ENCODE measurements around the gene MDH2.
"Not testable (repeated sequence)": the region's sequence is repeated elsewhere in the genome, so short reads cannot be mapped to it uniquely, and the experiment has no call there.

Gene MDH2

GRCh38 chr7:76108540-76109233 is 60.8 kb downstream of the MDH2 start:
- DNase-seq (ENCODE audit: low read depth in 2 of 2), result no peak

- DNase-seq (ENCODE audit: low read depth in 2 of 2), result not testable (repeated sequence)
These were observed 65.2 kb downstream of the MDH2 start for GRCh38 chr7:76113042-76113630.

GRCh38 chr7:76114742-76115141 is 66.8 kb downstream of the MDH2 start:
- not testable (repeated sequence) for DNase-seq (ENCODE audit: low read depth in 2 of 2)
